HG03097 (cell line): ENCODE data around the gene PACRG.

Experiments
- ATAC-seq: cut with Tn5 transposase; IDR thresholded peaks from one replicate; pipeline ENCODE4 v1.9.1; 2021; ENCODE audit not compliant: unreplicated experiment, low FRiP score

The PACRG gene

DNA sequence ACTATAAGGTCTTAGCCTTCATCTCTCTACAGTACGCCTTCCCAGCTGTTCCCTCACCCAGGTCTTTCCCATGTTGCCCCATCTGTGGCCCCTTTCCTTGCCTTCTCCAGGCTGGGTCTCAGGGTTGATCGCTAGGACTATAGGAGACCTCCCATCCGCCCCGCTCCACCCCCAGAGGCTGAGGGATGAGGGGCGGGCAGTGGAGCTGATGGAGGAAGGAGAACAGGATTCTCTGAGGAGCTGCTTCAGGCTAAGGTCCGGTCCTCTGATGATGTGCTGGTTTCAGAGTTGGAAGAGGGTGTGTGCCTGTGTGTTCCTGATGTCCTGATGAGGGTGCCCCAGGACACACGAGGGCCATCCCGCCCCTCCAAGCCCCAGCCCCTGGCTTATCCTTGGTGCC is 531.9 kb downstream of the PACRG start:
- ATAC-seq: no peak

DNA sequence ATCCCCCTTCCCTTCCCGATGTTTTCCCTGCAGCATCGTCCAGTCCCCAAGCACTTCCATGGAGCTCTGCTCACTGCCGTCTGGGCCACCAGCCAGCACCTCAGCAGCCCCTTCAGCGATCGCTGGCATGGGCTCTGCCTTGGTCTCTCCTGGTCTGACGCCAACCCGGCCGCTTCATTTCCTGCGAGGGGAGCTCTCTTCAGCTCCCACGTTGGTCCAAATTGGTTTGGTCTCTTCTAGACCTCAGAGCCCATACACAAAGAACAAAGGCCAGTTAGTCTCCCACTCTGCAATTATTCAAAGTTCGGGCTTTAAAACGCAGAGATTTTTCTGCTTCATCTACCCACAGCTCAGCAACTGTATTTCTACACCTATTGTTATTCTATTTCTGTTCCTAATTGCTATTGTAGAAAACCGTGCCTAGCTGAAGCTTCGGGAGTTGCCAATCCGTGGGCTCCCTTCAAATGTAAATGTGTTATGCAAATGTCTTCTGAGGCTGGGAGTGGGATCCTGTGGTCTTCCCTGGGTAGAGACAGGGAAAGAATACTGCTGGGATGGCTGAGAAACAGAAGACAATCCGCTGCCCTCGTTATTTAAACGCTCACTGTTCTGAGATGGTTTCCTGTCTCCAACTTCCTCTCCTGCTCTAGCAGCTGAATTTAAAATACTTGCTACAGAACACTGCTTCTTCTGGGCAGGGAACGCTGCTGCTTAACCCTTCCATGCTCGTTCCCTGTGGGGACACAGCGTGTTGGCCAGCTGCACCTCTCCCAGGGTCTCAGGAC is 532.5 kb downstream of the PACRG start:
- no peak for ATAC-seq

DNA sequence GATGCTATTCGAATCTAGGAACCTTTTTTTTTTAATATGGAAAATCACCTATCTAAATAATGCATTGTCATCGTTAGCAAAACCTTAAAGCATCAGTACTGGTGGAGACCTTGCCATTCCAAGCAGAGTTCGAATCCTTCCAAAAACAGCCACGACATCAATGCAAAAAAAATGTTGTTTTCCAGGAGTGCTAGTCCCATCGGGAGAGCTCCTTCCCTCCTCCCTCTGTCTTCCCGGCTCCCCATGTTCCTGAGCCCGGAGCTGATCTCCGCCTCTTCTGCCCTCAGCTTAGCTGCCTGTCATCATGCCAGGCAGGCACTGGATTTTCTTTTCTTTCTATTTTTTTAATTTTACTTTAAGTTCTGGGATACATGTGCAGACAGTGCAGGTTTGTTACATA is 533.1 kb downstream of the PACRG start:
- no peak for ATAC-seq

DNA sequence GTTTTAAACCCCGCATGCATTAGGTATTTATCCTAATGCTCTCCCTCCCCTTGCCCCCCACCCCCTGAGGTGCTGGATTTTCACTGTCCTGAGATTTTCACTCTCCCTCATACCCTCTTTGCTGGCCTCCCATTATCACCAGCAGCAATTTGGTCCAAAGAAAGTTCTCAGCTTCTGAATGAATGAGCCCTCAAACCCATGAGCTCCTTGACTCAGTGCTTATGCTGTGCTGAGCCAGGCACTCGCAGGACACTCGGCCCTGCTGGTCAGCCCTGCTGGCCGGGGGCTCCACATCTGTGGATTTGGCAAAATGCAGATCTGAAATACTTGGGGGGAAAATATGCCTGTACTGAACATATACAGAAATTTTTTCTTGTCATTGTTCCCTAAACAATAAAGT is 533.6 kb downstream of the PACRG start:
- no peak for ATAC-seq

DNA sequence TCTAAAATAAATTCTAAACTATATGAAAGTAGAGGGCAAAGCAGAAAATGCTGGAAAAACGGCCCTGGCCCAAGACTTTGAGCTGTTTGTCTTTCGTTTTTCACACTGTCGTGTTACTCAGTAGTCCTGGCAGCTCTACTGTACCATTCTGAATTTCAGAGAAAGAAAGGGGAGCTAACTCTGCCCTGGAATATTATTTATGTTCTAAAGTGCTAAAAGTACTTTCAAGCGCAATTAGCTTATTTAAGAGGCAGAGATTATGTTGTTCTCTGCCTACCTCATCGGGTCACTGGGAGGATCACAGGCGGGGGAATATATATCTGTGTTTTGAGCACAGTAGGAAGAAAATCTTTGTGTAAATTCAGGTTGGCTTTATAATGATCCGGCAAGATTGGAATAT is 534.3 kb downstream of the PACRG start:
- no peak for ATAC-seq

DNA sequence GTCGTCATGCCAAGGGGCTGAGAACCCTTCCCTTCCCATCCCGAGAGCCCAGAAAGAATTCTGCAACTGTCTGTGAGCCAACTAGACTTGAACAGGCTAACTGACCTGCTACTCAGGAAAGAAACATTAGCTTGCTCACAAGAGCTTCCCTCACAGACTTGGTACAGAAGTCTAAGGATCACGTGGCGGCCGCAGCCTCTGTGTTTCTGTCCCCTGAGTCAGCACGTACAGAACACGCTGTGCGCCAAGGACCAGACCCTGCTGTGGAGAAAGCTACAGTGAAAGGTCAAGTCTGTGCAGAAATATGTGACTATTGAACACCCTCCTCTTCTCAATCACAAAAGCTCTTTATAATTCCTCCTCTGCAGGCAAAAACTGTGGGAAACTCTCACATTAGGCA is 535.4 kb downstream of the PACRG start:
- no peak for ATAC-seq

DNA sequence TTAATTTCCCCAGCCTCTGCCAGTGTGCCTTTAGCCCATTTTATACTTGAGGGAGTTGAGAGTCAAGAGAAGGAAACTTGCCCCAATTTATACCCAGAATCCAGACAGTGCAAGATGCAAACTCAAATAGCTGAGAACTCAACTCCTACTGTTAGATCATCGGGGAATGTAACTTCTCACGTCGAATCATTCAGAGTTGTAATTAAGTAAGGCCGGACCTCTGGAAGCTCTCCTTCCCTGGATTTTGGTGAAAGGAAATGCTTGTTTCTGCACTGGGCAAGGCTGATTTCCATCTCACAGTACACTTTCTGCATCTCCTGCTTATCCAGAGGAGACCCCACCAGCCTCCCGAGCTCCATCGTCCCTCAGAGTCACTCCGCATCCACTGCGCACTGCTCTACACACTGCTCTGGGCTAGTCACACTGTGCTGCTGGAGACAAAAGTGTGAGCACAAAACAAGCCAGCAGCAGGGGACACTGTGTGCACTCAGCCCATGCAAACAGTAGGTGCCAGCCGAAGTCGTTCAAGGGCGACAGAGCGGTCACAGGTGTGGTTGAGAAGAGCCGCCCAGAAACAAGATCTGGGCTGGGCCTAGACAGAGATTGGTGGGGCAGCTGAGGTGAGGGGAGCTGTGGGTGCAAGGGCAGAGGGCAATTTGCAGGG is 536.4 kb downstream of the PACRG start:
- ATAC-seq: no peak

DNA sequence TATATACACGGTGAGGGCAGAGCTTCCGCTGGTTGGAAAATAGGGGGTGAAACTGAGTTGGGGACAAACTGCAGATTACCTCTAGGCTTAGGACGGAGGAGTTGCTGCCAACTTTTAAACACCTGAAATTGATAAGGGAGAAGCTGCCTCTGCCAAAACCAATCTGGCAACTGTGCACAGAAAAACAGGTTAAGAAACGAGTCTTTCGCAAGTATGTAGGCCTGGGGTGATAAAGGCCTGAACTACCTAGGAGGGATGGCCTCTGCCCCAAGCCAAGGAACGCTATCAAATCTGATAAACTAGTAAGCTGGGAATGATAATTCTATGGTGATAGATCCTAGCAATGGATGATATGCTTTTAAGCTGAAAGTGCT is 536.9 kb downstream of the PACRG start:
- no peak for ATAC-seq

DNA sequence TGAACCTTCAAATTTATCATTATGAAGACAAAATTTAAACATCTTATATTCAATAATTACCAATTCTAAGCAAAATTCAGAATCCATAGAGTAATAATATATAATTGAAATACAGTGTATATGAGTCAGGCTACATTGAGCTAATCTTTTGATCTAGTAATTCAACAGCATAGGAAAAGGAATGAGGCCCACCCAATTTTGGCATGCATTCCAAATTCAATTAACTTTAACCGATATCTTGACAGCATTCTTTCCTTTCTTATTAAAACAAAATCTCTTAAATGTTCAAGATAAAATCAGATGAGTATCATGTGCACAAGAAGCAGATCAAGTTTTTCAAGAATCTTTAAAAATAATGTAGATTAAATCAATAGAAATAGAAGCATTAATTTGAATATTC is 553.9 kb downstream of the PACRG start:
- no peak for ATAC-seq

DNA sequence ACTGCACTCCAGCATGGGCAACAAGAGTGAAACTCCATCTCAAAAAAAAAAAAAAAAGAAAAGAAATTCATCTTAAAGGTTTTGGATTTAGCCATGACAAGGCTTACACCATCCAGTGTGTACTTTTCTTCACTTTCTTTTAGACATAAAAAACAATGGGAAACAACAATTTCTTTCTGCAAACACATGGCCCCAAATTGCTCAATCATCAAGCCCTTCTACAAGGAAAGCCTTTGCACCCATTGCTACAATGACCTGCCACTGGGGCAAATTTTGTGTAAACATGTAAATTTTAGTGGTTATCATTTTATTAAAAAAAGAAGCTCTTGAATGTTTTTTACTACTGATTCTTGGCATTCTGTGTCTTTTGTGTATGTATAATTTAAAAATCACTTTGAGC is 554.9 kb downstream of the PACRG start:
- ATAC-seq: no peak

DNA sequence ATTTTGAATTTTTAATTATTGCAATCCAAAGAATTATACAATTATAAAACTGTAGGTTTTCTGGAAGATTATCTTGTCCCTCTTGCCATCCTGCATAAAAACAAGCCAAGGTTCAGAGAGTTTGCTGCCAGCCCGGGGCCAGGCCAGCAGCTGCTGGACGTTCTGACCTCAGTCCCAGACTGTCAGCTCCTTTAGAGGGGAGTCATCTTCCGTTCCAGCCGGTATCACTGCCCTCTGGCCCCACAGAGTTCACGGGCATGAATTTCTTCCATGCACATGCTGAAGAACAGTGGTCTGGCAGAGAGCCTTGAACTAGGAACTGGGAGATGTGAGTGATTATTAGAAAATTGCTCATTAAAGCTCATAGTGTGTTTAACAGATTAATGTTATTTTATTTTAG is 556.4 kb downstream of the PACRG start:
- ATAC-seq: no peak

DNA sequence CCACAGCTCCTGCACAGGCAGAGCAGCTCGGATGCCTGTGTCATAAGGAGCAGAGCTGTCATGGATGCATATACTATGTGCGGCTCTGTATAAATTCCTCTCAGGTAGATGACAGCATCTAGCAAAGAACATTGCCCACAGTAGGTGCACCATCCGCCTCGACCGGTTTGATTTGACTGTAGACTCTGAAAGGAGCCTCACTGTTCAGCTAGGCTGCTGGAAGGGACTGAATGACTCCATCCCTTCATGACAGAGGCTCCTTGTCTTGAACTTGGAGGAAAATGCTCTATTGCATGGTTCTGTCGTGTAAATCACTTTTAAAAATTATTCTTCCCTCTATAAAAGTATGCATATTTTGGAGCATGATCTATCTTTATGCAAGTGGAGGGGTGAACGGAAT is 557.9 kb downstream of the PACRG start:
- no peak for ATAC-seq

DNA sequence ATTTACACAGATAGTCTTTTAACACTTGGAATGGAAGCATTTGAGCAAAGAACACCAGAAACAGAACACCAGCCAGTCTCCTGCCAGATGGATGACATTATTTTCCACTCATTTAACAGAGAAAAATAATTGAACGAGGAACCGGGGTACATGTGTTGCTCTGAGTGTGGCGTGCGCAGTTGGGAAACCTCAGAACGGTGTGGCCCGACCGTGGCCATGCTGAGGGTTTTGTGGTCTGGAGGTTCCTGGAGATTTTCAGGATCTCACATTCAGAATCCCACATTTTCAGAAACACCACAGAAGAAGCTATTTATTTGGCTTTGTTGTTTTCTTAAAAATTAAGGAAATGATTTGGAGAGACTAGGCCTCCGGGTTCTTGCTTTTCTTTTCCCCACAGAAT is 559.9 kb downstream of the PACRG start:
- no peak for ATAC-seq

DNA sequence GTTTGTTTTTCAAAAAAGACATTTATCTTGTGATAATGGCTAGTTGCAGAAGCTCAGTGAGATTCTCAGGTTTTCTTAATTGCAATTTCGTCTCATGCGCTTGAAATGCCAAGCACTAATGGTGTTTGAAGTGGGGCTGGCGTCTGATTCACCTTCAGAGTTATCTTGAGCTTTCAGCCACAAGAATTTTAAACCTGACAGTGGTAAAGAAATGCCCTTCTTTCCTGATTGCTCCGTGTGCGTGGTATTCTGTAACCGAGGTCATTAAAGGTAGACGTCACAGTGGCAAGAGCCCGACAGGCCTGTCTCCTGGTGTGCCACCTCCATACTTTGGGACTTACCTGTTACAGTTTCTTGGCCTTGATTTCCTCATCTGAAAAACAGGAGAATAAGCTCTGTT is 560.3 kb downstream of the PACRG start:
- ATAC-seq: no peak

DNA sequence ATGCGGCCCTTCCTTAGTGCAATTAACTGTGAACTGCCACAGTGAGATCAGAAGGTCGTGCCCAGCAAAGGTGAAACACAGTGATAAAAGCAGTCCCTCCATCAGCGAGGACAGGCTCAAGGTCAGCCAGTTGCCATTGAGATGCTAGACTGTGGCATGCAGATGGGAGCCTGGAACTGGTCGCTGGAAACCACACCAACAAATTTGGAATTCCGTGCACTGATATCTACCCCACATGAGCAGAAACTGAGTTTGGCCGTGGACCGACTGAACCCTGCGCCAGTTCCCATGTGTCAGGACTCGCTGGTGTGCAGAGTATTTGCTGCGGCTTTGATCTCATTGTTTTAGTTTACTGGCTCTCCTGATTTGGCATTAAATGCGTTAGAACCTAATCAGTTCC is 561.1 kb downstream of the PACRG start:
- ATAC-seq: no peak

DNA sequence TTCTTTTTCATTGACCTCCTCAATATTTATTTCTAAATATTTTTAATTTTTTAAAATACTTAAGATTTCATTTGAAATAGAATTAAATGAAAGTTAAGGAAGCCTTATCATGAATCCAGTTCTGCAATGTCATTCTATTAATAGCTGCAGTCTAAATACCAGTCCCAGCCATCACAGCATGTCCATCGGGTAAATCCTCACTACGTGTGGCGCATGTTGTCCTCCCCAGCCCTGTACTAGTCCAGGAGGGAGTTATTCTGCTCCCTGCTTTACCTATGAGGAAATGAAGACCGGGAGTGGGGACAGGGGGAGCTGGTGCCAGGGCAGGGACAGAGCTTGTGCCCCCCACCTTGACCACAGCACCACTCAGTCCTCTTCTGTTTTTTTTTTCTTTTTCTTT is 561.7 kb downstream of the PACRG start:
- ATAC-seq: no peak

DNA sequence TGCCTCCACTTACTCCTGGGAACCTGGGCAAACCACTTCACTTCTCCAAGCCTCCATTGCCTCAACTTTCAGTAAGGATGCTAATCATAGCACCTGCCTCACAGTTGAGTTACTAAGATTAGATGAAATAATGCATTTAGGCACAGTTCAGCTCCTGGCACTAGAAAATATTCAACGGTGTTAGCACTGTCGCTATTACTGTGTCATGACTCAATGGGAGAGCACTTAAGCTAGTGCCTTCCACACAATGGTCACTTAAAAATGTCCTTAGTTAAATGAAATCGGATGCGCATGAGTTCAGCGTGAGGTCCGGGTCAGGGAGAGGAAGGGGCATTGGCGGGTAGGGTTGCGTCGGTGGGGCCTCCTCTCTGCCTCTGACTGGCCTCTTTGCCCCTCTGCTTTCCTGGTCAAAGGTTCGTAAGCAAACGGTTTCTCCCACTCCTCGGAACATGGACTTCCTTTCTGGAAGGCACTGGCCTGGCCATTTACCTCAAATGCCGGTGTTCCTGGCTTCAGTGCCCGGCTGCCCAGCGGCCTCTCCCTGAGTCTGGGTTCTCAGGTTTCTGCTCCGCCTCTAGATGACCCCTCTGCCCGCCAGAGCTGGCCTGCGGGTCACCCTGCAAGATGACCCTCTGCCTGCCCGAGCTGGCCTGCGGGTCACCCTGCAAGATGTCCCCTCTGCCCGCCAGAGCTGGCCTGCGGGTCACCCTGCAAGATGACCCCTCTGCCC is 562.9 kb downstream of the PACRG start:
- ATAC-seq: no peak

DNA sequence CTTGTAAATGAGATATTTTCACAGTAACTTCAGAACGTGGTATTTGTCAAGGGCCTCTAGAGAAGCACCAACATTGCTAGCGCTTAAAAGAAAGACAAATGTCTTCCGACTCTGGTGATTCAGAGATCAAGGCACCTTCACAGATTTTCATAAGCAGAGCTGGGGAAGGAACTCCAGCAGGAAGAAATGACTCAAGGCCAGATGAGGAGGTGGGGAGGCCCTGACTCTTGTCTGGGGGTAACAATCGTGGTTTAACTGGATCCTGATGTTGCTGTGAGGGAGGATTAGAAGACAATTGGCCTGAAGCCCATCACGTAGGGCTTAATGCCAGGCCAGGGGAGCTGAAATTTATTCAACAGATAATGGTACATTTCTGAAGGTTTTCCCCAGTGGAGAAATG is 563.8 kb downstream of the PACRG start:
- no peak for ATAC-seq

DNA sequence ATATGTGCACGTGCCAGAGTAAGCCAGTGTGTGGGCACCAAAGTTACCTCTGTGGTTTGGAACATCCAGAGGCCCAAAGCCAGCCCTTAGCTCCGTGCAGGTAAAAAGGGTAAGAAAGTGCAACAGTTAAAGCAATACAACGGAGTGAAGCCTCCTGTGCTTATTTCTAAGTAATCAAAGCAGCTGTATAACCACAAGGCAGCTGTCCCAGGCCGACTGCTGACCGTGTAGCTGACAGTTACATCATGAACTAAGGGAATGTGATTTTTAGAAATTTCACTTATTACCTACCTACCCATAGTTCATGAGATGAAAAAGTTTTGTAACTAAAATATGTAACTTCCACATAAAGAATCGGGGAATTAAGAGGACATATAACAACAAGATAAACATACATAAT is 565.5 kb downstream of the PACRG start:
- ATAC-seq: no peak

DNA sequence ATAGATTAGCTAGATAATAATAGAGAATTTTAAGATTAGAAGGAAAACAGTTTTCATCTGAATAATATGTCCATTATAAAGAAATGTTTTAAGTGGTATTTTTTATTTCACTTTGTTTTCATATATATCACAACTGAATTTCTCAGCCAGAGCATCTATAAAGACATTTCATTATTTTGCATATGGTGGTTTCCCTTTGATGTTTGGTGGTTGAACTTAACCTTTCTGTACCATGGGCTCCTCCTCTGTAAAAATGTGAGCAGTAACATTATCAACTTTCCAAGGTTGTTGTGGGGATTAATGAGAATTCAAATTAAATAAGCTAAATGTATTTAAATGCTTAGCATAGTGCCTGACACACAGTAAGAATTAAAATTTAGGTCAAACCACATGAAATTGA is 567.0 kb downstream of the PACRG start:
- ATAC-seq: no peak

DNA sequence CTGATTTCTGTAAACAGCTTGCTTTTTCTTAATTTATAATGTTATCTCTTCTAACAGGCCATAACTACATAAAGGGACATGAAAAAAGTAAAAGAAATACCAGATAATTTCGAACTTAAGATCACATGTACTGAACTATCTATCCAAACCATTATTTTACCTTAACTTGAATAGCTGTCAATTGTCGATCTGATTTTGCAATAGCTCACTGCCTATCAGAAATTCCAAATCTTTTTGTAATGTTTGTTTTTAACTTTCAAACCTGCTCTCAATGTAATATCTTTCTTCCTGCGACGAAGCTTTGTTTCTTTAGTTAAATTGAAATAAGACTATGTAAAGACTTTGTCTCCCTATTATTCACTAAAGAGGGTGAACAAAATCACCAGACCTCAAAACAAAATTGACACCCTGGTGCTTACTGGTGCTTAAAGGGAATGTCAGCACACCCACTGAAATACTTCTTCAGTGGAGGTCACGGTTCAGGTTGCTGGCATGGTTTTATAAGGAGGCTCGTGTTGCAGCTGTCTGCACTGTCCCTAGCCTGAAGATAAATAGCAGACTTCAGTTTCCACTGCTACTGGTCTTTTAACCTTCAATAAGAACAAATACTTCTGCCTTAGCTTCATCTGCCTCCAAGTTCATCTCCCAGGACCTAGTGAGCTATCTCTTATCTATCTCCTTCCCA is 569.2 kb downstream of the PACRG start:
- no peak for ATAC-seq
